ENCODE results near the gene DYSF. TPM values are rescaled to one million over a fixed set of nuclear protein-coding genes. Genes with fewer than 3 reads are reported as not detected.

The DYSF gene
- polyA plus RNA-seq, 1 of the 3 experiments (the other 2 are of a cell fraction), result 0.10 TPM

GRCh38 chr2:71459084-71459431, 5.7 kb downstream of the DYSF start (continued):
- TF ChIP-seq ZBTB33 (IDR thresholded peaks at IDR 0.05; ENCODE audit: borderline replicate concordance, low read depth) (no peak), RAD21 (IDR thresholded peaks at IDR 0.05; ENCODE audit: low read length) (no peak)

- Histone ChIP-seq H2AFZ (ENCODE audit: low read depth) (no peak overlapping the region), H3K27ac (ENCODE audit: low read depth in 2 of 2, low read length in 1 of 2) (no peak overlapping the region), H4K20me1 (ENCODE audit: insufficient read depth) (no peaks in the 10 kb centered on the region), H3K36me3 (replicated peaks in 1 of 2; ENCODE audit: control insufficient read depth in 1 of 2, insufficient read depth in 2 of 2, low read length in 1 of 2) (no peaks in the 10 kb centered on the region), H3K4me1 (ENCODE audit: control insufficient read depth in 1 of 2, insufficient read depth in 2 of 2, low read depth in 1 of 2, low read length in 1 of 2) (peaks cover 0 to 37% of the 10 kb centered on the region in 2 experiments; a peak in 1 of 4 replicates), H3K27me3 (ENCODE audit: insufficient read depth) (peaks cover 11% of the 10 kb centered on the region; the same call in 1 of the 2 replicates), H3F3A (replicated peaks; ENCODE audit: insufficient read depth) (no peaks in the 10 kb centered on the region), H3K79me2 (ENCODE audit: insufficient read depth) (no peaks in the 10 kb centered on the region), H3K4me2 (no peak overlapping the region), H3K9me3 (no peaks in the 10 kb centered on the region), H3K9me2 (no peaks in the 10 kb centered on the region), H3K4me3 (ENCODE audit: low read depth in 2 of 2, low read length in 1 of 2) (no peak overlapping the region), H3K9ac (no peak overlapping the region)
- WGBS (ENCODE audit: low lambda C conversion rate), result 85% methylated on average over 6 of the region's 6 CpGs
- POLR2A ChIA-PET, result no interaction called here
- TF ChIP-seq FOXM1 (IDR thresholded peaks at IDR 0.05; ENCODE audit: low read depth) (no peak), POLR2AphosphoS5 (IDR thresholded peaks at IDR 0.05; ENCODE audit: low read depth, low read length) (no peak), ELF1 (IDR thresholded peaks at IDR 0.05) (no peak), MXI1 (IDR thresholded peaks at IDR 0.05; ENCODE audit: low read depth, low read length) (no peak), RXRA (IDR thresholded peaks at IDR 0.05; ENCODE audit: borderline replicate concordance, low read depth) (no peak), CHD2 (IDR thresholded peaks at IDR 0.05; ENCODE audit: low read length, partially characterized antibody) (no peak), RFX5 (IDR thresholded peaks at IDR 0.05; ENCODE audit: low read length) (no peak), USF2 (IDR thresholded peaks at IDR 0.05; ENCODE audit: borderline replicate concordance, low read depth, low read length) (no peak), EP300 (IDR thresholded peaks at IDR 0.05; ENCODE audit: borderline replicate concordance in 1 of 2, low read depth in 1 of 2, low read length in 1 of 2) (no peak), USF1 (IDR thresholded peaks at IDR 0.05; ENCODE audit: borderline replicate concordance, low read depth) (no peak), JUND (IDR thresholded peaks at IDR 0.05) (no peak), REST (IDR thresholded peaks at IDR 0.05; ENCODE audit: low read depth, low read length) (no peak), TCF12 (IDR thresholded peaks at IDR 0.05) (no peak), FOXJ3 (CRISPR knock-in tag; IDR thresholded peaks at IDR 0.05) (no peak), RCOR1 (IDR thresholded peaks at IDR 0.05; ENCODE audit: low read length) (no peak), CTCF (IDR thresholded peaks at IDR 0.05) (no peak), GABPA (IDR thresholded peaks at IDR 0.05; ENCODE audit: low read depth) (no peak), ZBTB33 (IDR thresholded peaks at IDR 0.05; ENCODE audit: borderline replicate concordance, low read depth) (no peak), MEF2A (IDR thresholded peaks at IDR 0.05; ENCODE audit: borderline replicate concordance, low read depth) (no peak)
- CTCF ChIA-PET, result interaction anchor here (0.6 to 6.5 kb wide), 11 partner anchors 16 to 303 kb away, joined by 3 to 108 read pairs (median 4); no protein-coding TSS in a partner anchor
- DNase-seq, result no peak
Observed at GRCh38 chr2:71460056-71460455, 6.7 kb downstream of the DYSF start.
